ENCODE results near the gene TEAD3.

TEAD3 gene

GRCh38 chr6:35491558-35492257 is 5.2 kb downstream of the TEAD3 start:
- no peak for DNase-seq

DNA sequence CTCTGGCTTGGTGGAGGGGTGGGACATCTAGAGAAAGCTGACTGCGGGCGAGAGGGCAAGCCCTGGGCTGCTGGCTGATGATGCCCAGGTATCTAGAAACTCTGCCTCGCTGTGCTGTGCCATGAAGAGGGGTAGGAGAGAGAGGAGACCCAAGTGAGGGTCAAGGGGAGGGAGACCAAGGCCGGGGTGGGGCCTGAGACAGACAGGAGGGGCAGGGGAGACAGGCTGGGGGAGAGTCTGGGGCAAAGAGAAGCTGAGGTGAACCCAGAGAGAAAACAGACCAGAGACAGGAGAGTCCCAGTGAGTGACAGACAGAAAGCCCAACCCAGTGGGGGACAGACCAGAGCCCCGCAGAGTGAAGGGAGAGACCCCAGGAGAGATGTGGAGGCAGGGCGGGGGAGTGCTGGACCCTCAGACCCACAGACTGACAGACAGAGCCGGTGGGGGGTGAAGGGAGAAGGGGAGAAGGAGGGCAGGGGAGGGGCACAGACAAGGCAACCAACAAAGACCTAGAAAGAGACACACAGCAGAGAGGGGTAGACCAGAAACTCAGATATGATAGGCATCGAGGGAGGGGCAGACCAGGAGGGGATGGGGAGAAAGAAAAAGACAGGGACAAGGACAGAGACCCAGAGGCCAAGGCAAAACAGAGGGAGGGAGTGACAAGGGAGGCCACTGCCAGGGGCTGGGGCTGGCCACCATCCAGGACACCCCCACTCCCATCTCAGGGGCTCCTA is 5.9 kb downstream of the TEAD3 start:
- no peak for DNase-seq

DNA sequence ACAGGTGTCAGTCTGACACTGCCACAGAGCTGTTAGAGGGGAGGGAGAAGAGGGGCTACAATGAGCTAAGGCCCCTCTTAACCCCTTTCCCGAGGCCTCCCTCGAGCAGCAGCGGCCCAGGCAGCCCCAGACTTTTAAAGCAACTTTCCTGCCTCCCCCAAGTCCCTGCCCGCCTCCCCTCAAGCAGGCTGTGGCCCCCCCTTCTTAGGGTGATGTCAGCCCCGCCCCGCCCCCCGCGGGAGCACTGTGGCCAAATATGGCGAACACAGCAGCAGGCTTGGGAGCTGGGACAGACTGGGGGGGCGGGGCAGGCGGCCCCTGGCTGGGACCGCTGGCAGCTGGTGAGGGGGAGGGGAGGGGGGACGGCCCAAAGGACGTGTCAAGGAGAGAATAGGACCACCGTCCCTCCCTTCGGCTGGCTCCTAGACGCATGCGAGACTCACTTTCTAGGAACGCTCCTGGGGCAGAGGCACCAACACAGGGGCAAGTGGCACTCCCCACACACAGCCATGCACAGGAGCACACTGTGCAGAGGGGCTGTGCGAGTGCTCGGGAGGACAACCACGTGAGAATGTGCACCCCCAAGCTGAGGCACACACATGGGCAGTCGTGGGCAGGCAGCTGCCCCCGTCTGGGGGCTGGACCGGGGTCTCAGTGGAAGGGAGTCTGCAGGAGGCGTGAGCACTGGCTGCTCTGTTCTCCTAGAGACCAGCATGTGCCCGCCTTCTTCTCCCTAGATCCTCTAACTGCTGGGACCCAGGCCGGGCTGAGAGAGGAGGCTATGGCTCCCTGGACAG is 6.7 kb downstream of the TEAD3 start:
- DNase-seq: no peak

DNA sequence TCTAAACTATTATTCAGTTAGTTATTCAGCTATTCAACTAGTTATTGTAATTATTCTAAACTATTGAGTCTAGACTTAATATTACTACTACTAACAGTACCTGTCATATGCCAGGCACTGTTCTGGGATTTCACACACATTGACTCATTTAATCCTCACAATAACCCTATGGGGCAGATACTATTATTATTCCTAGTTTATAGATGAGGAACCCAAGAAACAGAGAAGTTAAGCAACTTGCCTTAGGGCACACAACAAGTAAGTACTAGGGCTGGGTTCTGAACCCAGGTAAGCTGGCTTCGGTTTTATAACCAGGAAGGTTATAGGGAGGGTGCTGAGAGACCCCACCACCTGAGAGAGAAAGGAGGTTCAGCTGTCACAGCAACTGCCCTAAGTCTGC is 7.8 kb downstream of the TEAD3 start:
- no peak for DNase-seq

DNA sequence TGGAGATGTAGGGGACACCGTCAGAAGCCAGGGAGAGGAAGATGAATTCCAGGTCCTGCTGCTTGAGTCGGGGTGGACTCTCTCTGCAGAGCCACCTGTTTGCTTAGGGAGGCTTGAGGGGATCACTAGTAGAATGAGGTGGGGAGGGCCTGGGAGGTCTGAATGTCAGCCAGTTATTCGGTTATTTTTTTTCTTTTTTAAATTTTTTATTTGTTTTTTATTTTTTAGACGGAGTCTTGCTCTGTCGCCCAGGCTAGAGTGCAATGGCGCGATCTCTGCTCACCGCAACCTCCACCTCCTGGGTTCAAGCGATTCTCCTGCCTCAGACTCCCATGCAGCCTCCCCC is 8.4 kb downstream of the TEAD3 start:
- DNase-seq: no peak

DNA sequence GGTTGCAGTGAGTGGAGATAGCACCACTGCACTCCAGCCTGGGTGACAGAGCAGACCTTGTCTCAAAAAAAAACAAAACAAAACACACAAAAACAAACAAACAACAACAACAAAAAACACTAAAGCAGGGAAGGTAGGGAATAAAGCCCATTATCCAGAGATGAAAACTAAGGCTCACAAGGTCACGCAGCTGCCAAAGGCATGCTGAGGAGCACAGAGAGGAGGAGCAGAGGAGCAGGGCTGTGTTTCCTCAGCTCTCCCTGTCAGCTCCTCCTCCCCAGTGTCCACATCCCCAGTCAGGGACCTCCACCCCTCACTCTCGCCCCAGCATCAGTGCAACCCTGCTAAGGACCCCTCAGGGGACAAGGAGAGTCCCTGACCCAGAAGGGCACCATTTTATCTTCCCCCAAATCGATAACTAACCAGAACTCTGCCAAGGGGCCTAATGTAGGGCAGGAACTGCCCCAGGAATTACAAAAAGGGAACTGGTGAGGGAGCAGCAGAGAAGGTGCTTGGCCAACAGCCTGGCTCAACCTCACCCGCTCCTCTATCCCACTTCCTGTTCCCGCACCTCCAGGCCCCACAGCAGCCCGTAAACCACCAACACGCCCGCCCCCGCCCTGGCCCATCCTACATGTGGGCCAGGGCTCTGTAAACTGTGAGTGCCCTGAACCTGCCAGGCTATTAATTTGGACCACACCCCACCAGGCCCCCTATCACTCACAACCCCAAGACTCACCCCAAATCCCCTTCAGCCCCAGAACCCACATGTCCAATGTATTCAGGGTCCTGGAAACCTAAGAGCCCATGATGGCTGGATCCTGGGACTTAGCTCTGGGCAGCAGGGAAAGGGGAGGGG is 9.0 kb downstream of the TEAD3 start:
- DNase-seq: no peak

DNA sequence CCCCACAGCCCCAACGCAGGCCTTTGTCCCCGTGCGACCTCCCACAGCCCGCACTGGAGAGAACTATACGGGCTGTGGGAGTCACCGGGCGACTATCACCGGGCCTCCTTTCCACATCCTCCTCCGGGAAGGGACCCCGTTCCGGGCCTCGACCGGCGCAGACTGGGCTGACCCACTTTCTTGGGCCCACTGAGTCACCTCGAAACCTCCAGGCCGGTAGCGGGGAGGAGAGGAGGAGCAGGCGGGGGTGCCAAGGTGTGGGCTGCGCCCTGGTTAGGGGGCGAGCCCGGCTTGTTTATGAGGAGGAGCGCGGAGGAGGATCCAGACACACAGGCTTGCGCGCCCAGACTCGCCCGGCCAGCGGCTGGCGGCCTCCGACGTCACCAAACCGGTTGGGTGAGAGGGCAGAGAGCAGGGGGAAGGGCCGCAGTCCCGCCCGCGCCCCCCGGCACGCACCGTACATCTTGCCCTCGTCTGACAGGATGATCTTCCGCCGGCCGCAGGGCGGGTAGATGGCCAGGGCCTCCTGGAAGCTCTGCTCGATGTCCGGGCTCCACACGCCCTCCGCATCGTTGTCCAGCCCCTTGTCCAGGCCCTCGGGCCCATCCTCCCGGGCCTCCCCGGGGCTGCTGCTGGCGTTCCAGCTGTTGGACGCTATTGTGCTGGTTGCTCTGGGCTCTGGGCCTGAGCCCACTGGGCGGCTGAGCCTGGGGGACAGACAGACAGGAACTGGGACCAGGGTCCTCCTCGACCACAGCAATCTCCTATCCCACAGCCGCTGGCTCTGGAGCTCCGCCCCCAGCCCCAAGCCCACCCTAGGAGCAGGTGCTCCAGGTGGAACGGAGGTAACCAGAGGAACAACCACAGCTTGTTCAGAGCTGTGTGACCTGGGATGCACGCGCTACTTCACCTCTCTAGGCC is 10.6 kb downstream of the TEAD3 start:
- no peak for DNase-seq

- DNase-seq: no peak
Measured at GRCh38 chr6:35485402-35485877, 11.4 kb downstream of the TEAD3 start.

- DNase-seq: no peak
Measured at GRCh38 chr6:35484921-35485392, 11.9 kb downstream of the TEAD3 start.

DNA sequence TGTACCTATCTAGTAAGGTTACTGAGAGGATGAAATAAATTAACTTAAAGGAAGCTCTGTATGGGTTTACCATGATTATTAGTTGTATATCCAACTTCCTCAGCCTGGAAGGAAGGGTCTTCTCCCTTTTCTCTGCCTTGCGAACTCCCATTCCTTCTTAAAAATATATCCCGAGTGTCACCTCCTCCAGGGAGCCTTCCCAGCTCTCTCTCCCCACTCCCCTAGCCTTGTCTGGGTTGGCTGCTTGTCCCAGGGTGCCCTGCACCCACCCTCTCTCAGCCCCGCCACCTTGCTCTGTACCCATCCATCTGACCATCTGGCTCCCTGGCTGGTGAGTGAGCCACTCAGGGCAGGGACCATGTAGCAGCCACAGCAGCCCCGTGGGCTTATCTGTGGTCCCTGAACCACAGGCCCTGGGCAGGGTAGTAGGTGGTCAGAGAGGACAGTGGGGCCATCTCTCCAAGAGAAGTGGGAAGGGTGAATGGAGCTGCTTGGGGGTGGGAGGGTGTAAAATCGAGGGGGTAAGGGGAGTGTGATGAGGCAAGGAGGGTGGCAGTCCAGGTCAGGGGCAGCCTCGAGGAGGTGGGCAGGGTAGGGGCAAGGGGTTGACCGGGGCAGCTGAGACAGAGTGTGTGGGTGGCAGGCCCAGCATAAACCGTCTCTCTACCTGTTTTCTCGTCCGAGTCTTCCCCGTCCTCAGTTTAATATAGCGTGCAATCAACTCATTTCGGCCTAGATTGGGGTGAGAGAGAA is 12.8 kb downstream of the TEAD3 start:
- DNase-seq: no peak

- DNase-seq: no peak
Measured at GRCh38 chr6:35483490-35483889, 13.4 kb downstream of the TEAD3 start.

- DNase-seq: no peak
Measured at GRCh38 chr6:35483062-35483461, 13.8 kb downstream of the TEAD3 start.

DNA sequence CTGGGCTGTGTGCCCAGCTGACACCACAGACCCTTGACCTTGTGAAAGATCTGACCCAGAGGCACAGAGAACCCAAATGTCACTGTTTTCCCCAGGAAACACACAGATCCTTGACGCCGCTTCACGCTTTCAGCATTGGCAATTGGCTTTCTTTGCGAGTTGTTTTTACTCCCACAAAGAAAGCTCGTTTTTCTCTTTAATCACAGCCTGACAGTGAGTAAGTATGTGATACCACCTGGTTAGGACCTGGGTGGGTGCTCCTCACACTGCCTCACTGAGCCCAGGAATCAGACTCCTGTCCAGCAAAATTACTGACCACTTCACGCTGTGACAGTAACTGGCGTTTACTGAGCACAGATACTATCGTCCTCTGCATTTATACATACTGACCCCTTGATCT is 15.7 kb downstream of the TEAD3 start:
- no peak for DNase-seq

- no peak for DNase-seq
Measured at GRCh38 chr6:35480176-35480575, 16.7 kb downstream of the TEAD3 start.

DNA sequence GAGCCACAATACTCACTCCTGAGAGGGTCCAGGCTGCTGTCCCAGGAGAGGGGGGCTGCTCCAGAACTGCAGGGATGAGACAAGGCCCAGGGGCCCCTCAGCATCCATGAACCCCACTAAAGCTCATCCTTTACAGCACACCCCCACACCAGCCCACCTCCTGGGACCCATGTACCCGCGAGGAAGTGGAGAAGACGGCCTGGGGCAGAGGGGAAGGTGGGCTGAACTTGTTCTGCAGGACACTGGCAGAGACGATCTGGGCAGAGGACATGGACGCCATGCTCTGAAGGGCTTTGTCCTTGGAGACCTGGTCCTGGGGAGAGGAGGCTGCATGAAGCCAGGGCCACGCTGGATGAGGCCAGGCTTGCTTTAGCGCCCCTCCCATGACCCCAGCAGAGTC is 18.6 kb downstream of the TEAD3 start:
- no peak for DNase-seq

DNA sequence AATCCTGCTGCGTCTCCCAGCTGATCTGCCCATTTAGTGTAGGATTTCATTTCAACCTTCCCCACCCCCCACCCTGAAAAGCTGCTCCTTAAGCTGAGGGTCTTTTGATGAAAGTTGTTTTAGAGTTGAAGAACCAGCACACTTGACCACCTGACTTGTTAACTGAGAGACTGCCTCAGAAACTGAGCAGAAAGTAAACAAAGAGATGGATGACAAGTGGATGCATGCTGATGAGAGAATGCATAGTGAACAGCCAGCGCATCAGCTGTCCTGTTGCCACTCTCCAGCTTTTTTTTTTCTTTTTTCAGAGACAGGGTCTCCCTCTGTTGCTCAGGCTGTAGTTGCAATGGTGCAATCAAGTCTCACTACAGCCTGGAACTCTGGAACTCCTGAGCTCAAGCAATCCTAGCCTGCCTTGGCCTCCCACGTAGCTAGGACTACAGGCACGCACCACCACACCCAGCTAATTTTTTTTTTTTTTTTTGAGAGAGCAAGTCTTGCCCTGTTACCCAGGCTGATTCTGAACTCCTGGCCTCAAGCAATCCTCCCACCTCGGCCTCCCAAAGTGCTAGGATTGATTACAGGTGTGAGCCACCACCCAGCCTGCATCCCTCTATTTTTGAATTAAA is 19.2 kb downstream of the TEAD3 start:
- DNase-seq: no peak

DNA sequence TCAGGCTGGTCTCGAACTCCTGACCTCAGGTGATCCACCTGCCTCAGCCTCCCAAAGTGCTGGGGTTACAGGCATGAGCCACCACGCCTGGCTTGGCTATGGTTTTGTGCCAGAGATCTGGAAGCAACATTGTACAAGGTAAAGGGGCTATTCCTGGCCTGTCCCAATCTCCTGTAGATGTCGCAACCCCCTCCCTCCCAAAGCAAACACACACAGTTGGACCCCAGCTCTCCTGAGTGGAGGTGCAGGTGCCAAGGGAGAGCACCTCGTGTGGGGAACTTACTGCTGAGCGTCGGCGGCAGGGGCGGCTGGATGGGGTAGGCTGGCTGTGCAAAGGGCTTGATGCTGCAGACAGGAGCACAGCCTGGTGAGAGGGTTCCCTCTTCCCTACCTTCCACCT is 19.9 kb downstream of the TEAD3 start:
- DNase-seq: no peak

DNA sequence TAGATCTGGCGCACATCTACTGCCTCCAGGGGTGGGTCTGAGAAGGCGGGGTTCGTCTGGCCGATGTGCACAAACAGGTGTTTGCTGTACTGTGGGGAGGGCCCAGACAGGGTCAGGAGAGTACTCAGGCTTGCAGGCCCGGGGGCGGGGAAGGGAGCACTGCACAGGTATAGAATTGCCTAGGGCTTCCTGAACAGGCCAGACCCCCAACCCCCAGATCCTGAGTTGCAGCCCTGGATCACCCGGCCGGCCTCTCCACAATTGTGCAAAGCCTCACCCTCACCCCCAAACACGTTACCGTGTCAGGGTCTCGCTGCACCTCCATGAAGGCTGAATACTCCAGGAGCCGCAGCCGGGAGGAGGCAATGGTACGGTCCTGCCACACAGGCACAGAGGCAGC is 20.9 kb downstream of the TEAD3 start:
- DNase-seq: no peak

- no peak for DNase-seq
Measured at GRCh38 chr6:35475573-35475972, 21.3 kb downstream of the TEAD3 start.

DNA sequence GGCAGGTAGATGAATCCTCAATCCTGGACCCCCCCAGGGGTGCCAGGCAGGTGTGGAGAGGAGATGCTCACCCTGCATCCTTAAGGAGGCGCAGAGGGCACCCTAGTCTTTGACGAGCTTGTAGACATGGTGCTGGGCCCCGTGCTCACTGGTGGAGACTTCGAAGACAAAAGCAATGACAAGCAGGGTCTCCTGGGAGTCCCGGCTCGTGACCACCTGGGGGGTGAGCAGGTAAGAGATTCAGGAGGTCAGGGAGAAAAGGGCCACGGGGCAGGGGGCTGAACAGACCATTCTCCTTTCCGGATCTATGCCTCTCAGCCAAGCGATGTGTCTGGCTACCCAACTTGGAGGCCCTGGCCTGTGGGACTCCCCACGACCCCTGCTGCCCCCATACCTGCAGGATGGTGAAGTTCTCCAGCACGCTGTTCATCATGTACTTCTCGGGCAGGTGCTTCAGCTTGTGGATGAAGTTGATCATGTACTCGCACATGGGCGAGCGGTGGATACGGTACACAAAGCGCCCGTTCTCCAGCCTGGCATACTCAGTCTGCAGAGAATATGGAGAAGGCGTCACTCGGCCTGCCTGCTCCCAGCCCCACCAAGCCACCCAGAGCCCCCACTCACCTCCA is 21.8 kb downstream of the TEAD3 start:
- DNase-seq: no peak
